ENCODE results near the gene MICALL2. TPM values are rescaled to one million over a fixed set of nuclear protein-coding genes. Genes with fewer than 3 reads are reported as not detected.

MICALL2 gene
- total RNA-seq, 4 donors from 2014 or later: 4.4 to 16.6 (median 9.3) TPM

GRCh38 chr7:1492640-1493039 is 33.4 kb upstream of the MICALL2 start:
- no peak for TF ChIP-seq CTCF (IDR thresholded peaks at IDR 0.05)
- ATAC-seq (ENCODE audit: low FRiP score) (no peak), DNase-seq (ENCODE audit: low spot score) (no peak)

- TF ChIP-seq CTCF (IDR thresholded peaks at IDR 0.05): no peak
- DNase-seq (ENCODE audit: low spot score) (no peak), ATAC-seq (ENCODE audit: low FRiP score) (no peak)
Measured at GRCh38 chr7:1492221-1492620, 33.0 kb upstream of the MICALL2 start.

- ATAC-seq (ENCODE audit: low FRiP score): no peak
- TF ChIP-seq CTCF (IDR thresholded peaks at IDR 0.05): no peak
- no peak for DNase-seq (ENCODE audit: low spot score)
Measured at GRCh38 chr7:1490837-1491236, 31.6 kb upstream of the MICALL2 start.

GRCh38 chr7:1489336-1489735 is 30.1 kb upstream of the MICALL2 start:
- no peak for TF ChIP-seq CTCF (IDR thresholded peaks at IDR 0.05)
- DNase-seq (ENCODE audit: low spot score) (no peak), ATAC-seq (ENCODE audit: low FRiP score) (no peak)

- DNase-seq (ENCODE audit: low spot score) (no peak), ATAC-seq (ENCODE audit: low FRiP score) (no peak)
- no peak for TF ChIP-seq CTCF (IDR thresholded peaks at IDR 0.05)
Measured at GRCh38 chr7:1488016-1488415, 28.7 kb upstream of the MICALL2 start.

GRCh38 chr7:1487466-1487865 is 28.2 kb upstream of the MICALL2 start:
- DNase-seq (ENCODE audit: low spot score) (no peak), ATAC-seq (ENCODE audit: low FRiP score) (no peak)
- no peak for TF ChIP-seq CTCF (IDR thresholded peaks at IDR 0.05)

GRCh38 chr7:1486571-1486970 is 27.3 kb upstream of the MICALL2 start:
- no peak for TF ChIP-seq CTCF (IDR thresholded peaks at IDR 0.05)
- no peak for ATAC-seq (ENCODE audit: low FRiP score)
- DNase-seq (ENCODE audit: low spot score): no peak

Measured in omental fat pad (tissue), 4 donors.